ENCODE measurements around the gene BNC2.

Gene BNC2

GRCh38 chr9:16670791-16671190 lies 199.7 kb downstream of the BNC2 start:
- ATAC-seq = no peak

- no peak for ATAC-seq
These were observed 201.7 kb downstream of the BNC2 start for GRCh38 chr9:16668734-16669295.

- no peak for ATAC-seq
These were observed 206.3 kb downstream of the BNC2 start for GRCh38 chr9:16664211-16664610.

DNA sequence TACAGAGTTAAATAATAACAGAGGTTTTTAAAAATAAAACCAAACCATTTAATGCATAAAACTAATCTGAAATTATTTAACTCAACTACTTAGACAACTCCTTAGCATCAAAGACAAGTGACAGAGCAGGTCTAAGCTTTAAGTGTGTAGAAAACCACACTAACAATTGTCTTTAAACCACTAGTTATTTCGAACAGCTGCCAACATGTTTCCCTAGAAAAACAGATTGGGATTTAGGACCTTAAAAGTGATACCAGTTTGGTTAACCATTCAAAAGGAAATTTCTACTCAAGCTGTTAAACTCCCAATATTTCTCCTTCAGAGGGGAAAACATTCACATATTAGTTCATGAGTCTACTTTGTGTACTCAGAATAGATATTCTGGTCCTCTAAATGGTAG lies 208.7 kb downstream of the BNC2 start:
- ATAC-seq = no peak

GRCh38 chr9:16659096-16659495 lies 211.4 kb downstream of the BNC2 start:
- ATAC-seq = no peak

DNA sequence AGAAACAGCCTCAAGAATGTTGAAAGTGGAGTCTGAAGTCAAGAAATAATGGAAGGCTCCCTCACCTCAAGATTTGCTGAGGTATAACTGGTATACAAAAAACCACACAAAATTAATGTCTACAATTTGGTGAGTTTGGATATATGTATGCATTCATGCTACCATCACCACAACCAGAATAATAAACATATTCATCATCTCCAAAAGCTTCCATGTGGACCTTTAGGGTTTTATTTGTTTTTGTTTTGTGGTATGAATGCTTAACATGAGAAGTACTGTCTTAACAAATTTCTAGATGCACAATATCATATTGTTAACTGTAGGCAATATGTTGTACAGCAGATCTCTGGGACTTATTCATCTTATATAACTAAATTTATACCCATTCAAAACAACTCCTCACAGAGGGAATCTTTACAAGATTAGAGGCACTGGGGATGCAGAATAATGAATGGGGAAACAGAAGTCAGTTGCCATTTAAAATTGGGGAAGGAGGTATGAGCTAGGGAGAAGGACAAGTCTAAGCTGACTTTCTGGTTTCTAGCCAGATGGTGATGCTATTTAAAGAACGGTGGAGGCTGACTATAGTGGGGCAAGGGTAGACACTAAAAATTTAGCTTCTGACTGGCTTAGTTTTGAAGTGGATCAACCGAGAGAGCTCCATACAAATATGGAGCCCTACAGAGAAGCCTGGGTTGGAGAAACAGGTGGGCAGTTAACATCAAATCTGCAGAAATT lies 213.9 kb downstream of the BNC2 start:
- no peak for ATAC-seq

GRCh38 chr9:16654596-16655126 lies 215.8 kb downstream of the BNC2 start:
- ATAC-seq = no peak

DNA sequence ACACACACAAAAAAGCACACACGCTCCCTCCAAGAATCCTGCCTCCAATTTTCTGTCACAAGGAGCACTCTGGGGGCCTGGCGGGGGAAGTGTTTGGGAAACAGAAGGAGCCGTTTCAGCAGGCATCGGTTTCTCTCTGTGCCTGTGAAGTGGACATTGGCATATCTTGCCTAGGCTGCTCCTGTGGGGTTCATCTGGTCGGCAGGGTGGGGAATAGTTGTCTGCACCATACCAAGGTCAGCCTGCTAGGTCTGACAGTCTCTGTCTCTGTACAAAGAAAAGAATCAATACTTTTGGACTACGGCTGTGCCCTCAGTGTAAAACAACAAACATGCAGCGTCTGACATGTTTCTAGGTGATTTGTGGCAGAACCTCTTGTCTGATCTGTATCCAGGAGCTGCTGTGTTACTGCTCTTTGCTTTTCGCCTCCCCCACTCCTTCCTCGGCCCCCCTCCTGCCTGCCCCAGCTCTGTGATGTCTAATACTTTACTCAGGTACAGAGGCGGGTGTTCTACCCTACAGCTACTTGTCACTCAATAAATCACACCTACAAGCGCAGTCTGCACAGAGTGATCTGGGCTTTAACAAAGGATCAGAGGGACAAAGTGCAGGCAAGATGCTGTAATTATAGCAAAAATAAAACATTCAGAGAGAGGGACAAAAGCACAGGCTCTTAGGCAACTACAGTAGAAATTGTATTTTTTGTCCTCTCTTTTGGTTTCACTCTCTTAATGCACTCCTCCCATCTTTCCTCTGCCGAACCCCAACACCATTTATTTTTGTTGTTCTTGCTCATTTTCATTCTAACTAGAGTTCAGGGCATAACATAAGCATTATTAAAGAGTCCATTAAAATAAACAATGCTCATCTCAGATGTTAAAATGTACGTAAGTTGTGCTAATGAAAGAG lies 216.7 kb downstream of the BNC2 start:
- no peak for ATAC-seq

GRCh38 chr9:16652582-16652981 lies 217.9 kb downstream of the BNC2 start:
- ATAC-seq = no peak

GRCh38 chr9:16651446-16651964 lies 219.0 kb downstream of the BNC2 start:
- ATAC-seq = no peak

- no peak for ATAC-seq
These were observed 224.5 kb downstream of the BNC2 start for GRCh38 chr9:16645970-16646369.

GRCh38 chr9:16642421-16643109 lies 227.9 kb downstream of the BNC2 start:
- ATAC-seq = no peak

GRCh38 chr9:16640649-16641048 lies 229.8 kb downstream of the BNC2 start:
- ATAC-seq = no peak

DNA sequence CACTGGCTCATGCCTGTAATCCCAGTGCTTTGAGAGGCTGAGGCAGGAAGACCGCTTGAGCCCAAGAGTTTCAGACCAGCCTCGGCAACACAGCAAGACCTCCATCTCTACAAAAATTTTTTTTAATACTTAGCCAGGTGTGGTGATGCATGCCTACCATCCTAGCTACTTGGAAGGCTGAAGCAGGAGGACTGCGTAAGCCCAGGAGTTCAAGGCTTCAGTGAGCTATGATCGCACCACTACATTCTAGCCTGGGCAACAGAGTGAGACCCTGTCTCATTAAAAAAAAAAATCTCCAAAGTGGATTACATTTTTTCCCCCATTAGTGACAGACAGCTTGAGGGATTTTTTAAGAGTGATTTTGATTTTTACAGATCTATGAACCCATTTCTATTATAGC lies 230.8 kb downstream of the BNC2 start:
- ATAC-seq = no peak

- no peak for ATAC-seq
These were observed 232.6 kb downstream of the BNC2 start for GRCh38 chr9:16637911-16638310.

- ATAC-seq = no peak
These were observed 233.3 kb downstream of the BNC2 start for GRCh38 chr9:16637218-16637617.

DNA sequence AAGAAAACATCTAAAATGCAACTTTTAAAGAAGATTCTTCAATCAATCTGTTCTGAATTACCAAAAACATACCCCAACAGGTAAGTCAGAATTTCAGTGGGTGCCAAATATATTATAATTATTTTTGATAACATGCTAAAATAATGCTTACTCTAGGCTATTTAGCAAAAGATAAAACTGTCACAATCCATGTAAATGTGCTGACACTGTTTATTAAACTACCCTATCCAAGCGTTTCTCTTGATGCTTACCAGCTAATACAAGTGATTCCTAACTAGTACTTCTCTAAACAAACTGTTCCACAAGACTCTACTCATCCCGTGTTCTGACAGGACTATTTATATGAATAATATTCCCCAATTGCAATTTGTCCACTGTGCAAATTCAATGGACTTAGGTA lies 236.7 kb downstream of the BNC2 start:
- no peak for ATAC-seq

DNA sequence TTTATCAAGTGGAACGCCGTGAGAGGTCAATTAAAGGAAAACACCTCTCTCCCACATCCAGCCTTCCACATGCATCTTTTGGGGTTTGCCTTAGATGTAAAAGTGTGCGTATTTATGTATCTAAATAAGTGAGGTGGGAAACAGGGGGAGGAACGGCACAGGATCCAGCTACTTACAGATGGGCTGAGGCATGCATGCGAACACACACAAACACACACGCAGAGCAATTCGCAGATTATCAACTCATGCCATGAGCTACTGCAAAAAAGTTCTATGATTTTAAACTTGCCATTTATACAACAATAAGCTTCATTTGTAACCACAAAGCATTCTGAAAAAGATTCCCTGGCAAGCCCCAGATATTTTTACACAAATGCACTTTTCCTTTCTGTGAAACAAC lies 242.1 kb downstream of the BNC2 start:
- no peak for ATAC-seq

DNA sequence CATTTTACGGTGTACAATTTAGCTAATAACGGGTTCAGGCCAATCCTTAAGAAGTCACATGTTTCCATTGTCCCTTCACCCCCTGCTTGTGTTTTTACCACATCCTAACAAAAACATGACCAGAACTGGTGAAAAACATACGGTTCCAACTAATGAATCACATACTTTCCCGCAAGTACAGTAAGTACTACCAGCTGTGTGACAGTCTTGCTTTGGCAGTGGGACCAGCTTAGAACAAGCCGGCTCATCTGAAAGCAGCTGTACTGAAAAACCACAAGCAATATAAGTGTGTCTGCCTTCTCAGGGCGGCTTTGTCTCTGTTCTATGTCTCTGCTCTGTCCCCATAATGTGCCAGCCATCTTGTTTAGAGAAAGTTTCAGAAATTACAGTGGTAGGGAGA lies 242.5 kb downstream of the BNC2 start:
- no peak for ATAC-seq

GRCh38 chr9:16627521-16627920 lies 242.9 kb downstream of the BNC2 start:
- no peak for ATAC-seq

- no peak for ATAC-seq
These were observed 243.8 kb downstream of the BNC2 start for GRCh38 chr9:16626577-16627130.

DNA sequence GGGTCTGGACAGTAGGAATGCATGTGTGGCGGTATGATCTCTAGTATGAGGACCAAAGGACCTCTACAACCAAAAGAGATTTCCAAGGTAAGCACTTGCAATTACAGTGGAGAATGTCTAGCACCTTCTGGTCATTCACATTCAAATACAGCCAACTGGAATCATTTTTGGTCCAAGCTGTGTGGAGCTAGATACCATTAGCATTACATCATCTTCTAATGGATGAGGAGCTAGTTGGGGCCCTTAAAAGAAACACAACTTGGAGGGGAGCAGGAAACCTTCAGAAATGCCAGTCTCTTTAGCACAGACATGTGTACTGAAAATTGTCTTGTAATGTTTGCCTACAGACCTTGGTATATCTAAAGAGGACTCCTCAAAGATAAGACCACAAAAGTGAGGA lies 244.7 kb downstream of the BNC2 start:
- no peak for ATAC-seq
